ENCODE measurements around the gene ZNF726.

GRCh38 chr19:23882493-23882892 lies 32.2 kb upstream of the ZNF726 start:
- no peak for TF ChIP-seq CTCF (conservative IDR thresholded peaks at IDR 0.05)
- TF ChIP-seq ZFX (IDR thresholded peaks at IDR 0.05), result no peak

Measured in C4-2B (cell line).